Measurements from ENCODE around the gene ITM2C. TPM values are rescaled to one million over a fixed set of nuclear protein-coding genes. Genes with fewer than 3 reads are reported as not detected.
A peak's percentile ranks its signal among the peaks of the same experiment; 100 is the strongest.

ITM2C gene
- total and polyA plus RNA-seq, 2 of the 8 experiments (the other 6 are each of a cell fraction or from before 2014, with no cell fraction given) = 362 to 742 TPM

DNA sequence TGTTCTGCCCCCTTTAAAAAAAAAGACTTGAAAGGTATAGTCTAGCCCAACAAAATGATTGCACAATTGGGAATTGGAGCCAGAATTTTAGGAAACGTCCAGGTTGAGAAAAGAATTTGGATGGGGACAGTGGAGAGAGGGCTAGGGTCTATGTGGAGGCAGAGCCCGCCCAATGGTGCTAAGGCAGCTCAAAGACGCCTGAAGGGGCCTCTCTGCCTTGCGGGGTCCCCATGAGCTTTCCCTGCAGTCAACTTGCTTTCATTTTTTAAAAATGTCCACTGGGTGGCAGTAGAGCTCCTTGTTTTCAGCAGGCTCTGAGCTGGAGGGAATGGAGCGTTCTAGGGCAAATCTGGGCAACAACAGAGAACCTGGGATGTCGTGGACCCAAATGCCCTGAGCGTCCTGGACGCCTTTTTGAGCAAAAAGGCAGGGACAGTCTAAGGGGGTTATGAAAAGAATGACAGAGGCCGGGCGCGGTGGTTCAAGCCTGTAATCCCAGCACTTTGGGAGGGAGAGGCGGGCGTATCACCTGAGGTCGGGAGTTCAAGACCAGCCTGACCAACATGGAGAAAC is 40.2 kb upstream of the ITM2C start:
- WGBS, 2 experiments (ENCODE audit: extremely low coverage in 1 of 2, insufficient coverage in 1 of 2, insufficient read length in 1 of 2, insufficient replicate concordance in 2 of 2, low coverage in 1 of 2, low lambda C conversion rate in 2 of 2, missing lambda C conversion rate in 1 of 2) = 32% methylated on average over 14 of the region's 14 CpGs; no CpG with 5 or more reads in 1 of the 2 experiments
- no peaks in the 10 kb centered on the region for H3K79me2 ChIP-seq (ENCODE audit: control insufficient read depth in 1 of 2, insufficient read depth in 2 of 2, low read length in 2 of 2)
- H4K8ac ChIP-seq (ENCODE audit: extremely low read depth, insufficient read depth, low read length) = no peak overlapping the region
- no peak overlapping the region for H3K4ac ChIP-seq (replicated peaks; ENCODE audit: insufficient read length, low read depth, low read length)
- H3K9me3 ChIP-seq (ENCODE audit: insufficient read depth in 2 of 2, low read depth in 1 of 2, low read length in 1 of 2) = no peaks in the 10 kb centered on the region
- H4K5ac ChIP-seq (ENCODE audit: insufficient read length, low read depth, low read length) = no peak overlapping the region
- peak; percentile 60 to 66 for DNase-seq (ENCODE audit: low read depth in 1 of 2, low spot score in 2 of 2)
- no peak overlapping the region for H2BK120ac ChIP-seq (replicated peaks; ENCODE audit: low read depth, low read length)
- no peak overlapping the region for H3K56ac ChIP-seq (replicated peaks; ENCODE audit: insufficient read length, low read depth, low read length)
- no peak overlapping the region for H3K23ac ChIP-seq (ENCODE audit: insufficient read length)
- no peaks in the 10 kb centered on the region for H3K23me2 ChIP-seq (ENCODE audit: low read depth, low read length)
- H2AFZ ChIP-seq (ENCODE audit: low read length) = no peak overlapping the region
- no peak overlapping the region for H2BK12ac ChIP-seq (ENCODE audit: low read depth, low read length)
- H4K20me1 ChIP-seq (replicated peaks in 1 of 2; ENCODE audit: control insufficient read depth in 1 of 2, insufficient read depth in 2 of 2, low read length in 2 of 2) = peaks cover 0 to 1% of the 10 kb centered on the region in 2 experiments
- ChIA-PET POLR2A (ENCODE audit: partially characterized antibody) (interaction anchor here (0.6 to 1.6 kb wide), 4 partner anchors 38 to 207 kb away, joined by 3 to 5 read pairs (median 4); partner anchors contain the start of gene ITM2C), CTCF (ENCODE audit: partially characterized antibody) (interaction anchor here (0.5 to 4.6 kb wide), 60 partner anchors 8 to 1631 kb away, joined by 3 to 30 read pairs (median 5); partner anchors contain the start of genes GPR55, PSMD1 and SPATA3)
- H3K36me3 ChIP-seq (ENCODE audit: control insufficient read depth in 2 of 4, insufficient read depth in 4 of 4, low read length in 3 of 4) = no peaks in the 10 kb centered on the region
- peaks cover 0 to 6% (median 2%) of the 10 kb centered on the region in 4 experiments; a peak in 4 of 7 replicates for H3K4me1 ChIP-seq (replicated peaks in 1 of 4; ENCODE audit: control insufficient read depth in 3 of 4, insufficient read depth in 4 of 4, low read length in 3 of 4)
- no peak overlapping the region for H3K4me3 ChIP-seq (ENCODE audit: extremely low read depth in 1 of 4, insufficient read depth in 2 of 4, low read depth in 3 of 4, low read length in 4 of 4)
- no peaks in the 10 kb centered on the region for H3K79me1 ChIP-seq (ENCODE audit: low read depth, low read length)
- no peak overlapping the region for H2BK20ac ChIP-seq (ENCODE audit: low read length)
- no peak overlapping the region for H3K14ac ChIP-seq (ENCODE audit: insufficient read length)
- H3K18ac ChIP-seq (ENCODE audit: extremely low read depth, low read length) = no peak overlapping the region
- H3K9ac ChIP-seq (replicated peaks in 1 of 4; ENCODE audit: extremely low read depth in 1 of 4, low read depth in 3 of 4, low read length in 3 of 4) = no peak overlapping the region
- H3K4me2 ChIP-seq (ENCODE audit: insufficient read depth in 1 of 2, low read depth in 2 of 2, low read length in 2 of 2) = no peak overlapping the region
- H3K27me3 ChIP-seq (replicated peaks in 1 of 4; ENCODE audit: control insufficient read depth in 3 of 4, extremely low read depth in 1 of 4, insufficient read depth in 3 of 4, low read length in 3 of 4) = no peaks in the 10 kb centered on the region; a peak in 2 of 7 replicates
- FAIRE-seq = peak; percentile 86
- H2BK15ac ChIP-seq (ENCODE audit: low read length) = no peak overlapping the region
- TF ChIP-seq HDAC2 (IDR thresholded peaks at IDR 0.05; ENCODE audit: borderline replicate concordance in 1 of 2, low read depth in 2 of 2, low read length in 2 of 2) (no peak), SIN3A (conservative IDR thresholded peaks at IDR 0.05 in 1 of 2, IDR thresholded peaks at IDR 0.05 in 1 of 2; ENCODE audit: low read depth in 1 of 2, low read length in 2 of 2) (no peak), RAD21 (IDR thresholded peaks at IDR 0.05 in 1 of 2, conservative IDR thresholded peaks at IDR 0.05 in 1 of 2; ENCODE audit: low read depth in 2 of 2, low read length in 2 of 2) (peak; percentile 92), RNF2 (IDR thresholded peaks at IDR 0.05; ENCODE audit: borderline replicate concordance, low read depth, low read length, missing control alignments, poor library complexity, severe bottlenecking) (no peak), CBX8 (IDR thresholded peaks at IDR 0.05; ENCODE audit: borderline replicate concordance, low read depth, low read length) (no peak), MAFK (IDR thresholded peaks at IDR 0.05; ENCODE audit: low read depth, low read length) (no peak)
- TF ChIP-seq, protein P1, sequence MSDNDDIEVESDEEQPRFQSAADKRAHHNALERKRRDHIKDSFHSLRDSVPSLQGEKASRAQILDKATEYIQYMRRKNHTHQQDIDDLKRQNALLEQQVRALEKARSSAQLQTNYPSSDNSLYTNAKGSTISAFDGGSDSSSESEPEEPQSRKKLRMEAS (IDR thresholded peaks at IDR 0.05) = peak; percentile 14; the same call in 1 of the 2 replicates
- TF ChIP-seq, protein P2, sequence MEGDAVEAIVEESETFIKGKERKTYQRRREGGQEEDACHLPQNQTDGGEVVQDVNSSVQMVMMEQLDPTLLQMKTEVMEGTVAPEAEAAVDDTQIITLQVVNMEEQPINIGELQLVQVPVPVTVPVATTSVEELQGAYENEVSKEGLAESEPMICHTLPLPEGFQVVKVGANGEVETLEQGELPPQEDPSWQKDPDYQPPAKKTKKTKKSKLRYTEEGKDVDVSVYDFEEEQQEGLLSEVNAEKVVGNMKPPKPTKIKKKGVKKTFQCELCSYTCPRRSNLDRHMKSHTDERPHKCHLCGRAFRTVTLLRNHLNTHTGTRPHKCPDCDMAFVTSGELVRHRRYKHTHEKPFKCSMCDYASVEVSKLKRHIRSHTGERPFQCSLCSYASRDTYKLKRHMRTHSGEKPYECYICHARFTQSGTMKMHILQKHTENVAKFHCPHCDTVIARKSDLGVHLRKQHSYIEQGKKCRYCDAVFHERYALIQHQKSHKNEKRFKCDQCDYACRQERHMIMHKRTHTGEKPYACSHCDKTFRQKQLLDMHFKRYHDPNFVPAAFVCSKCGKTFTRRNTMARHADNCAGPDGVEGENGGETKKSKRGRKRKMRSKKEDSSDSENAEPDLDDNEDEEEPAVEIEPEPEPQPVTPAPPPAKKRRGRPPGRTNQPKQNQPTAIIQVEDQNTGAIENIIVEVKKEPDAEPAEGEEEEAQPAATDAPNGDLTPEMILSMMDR (IDR thresholded peaks at IDR 0.05; ENCODE audit: control extremely low read depth in 1 of 3, insufficient read depth in 1 of 3, low read depth in 1 of 3, low read length in 3 of 3) = peak; percentile 8 to 90 (median 72)
- no peak overlapping the region for H3K27ac ChIP-seq (ENCODE audit: low read depth, low read length)
- no peak overlapping the region for H2BK5ac ChIP-seq (ENCODE audit: low read depth, low read length)
- no peak overlapping the region for H2AK5ac ChIP-seq (ENCODE audit: low read depth, low read length)
- no peak overlapping the region for H4K91ac ChIP-seq (replicated peaks; ENCODE audit: insufficient read length, low read length)
